Measurements from ENCODE around the gene GALNT17.

GALNT17 gene

DNA sequence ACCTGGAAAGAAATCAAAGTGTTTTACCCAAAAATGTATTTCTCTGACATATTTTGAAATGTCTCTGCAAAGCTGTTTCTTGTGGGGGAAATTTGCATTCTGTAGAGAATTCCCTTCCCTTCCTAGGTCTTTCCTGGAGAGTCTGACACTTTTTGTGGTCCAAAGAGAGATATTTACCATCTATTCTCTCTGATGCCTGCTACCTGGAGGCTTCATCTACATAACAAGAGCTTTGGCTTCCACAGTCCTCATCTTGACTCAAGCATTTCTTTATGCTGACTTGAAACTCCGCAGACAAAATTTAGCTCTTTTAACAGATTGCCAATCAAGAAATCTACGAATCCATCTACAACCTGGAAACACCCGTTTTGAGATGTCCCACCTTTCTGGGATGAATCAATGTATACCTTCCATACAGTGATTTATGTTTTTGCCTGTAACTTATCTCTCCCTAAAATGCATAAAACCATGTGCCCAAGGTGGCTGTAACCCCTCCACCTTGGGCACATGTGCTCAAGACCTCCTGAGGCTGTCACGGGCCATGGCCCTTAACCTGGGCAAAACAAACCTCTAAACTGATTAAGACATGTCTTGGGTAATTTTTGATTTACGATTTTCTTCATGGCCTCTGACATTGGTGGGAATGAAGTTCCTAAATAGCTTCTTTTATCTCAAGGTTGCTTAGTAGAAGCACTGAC is 334.7 kb downstream of the GALNT17 start:
- DNase-seq: no peak

DNA sequence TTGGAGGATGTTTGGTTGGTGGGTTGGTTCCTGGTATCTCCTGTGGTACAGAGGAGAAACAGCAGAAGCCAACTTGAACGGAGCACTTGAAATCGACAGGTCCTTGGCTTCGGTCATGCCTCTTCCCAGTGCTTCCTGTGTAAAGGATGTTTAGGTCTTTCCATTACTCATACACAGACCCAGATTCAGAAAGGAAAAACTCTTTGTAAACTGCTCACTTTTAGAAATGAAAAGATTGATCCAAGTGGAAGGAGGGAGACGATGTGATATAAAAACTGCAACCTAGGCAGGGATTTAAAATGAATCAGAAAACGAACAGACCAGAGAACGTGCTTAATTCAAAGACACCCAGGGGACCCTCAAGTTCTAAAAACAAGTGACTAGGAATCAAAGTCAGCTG is 338.4 kb downstream of the GALNT17 start:
- no peak for DNase-seq

DNA sequence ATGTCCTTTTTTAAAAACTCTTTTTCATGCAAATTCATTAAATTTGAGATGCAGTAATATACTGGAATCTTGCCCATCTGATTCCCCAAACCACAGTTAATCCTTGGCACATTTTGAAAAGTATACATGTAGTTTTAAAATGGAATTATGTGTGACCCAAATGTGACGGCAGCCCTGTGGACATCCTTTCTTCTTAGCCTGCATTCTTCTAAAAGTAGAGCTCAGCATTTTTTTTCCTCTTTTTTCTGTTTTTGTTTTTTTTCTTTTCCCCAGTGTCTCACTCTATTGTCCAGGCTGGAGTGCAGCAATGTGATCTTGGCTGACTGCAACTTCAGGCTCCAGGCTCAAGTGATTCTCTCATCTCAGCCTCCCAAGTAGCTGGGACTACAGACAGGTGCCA is 338.9 kb downstream of the GALNT17 start:
- DNase-seq: no peak

DNA sequence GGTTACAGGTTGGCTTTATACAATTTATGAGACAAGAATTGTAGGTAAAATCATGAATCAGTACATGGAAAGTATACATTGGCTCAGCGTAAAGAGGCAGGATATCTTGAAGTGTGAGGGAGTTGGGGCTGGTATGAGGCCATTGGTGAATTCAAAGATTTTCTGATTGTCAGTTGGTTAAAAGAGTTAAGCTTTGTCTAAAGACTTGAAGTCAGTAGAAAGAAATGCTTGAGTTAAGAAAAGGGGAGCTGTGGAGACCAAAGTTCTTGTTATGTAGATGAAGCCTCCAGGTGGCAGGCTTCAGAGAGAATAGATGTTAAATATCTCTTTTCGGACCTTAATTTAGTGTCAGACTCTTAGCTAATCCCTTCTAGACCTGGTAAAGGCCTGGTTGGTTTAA is 341.0 kb downstream of the GALNT17 start:
- no peak for DNase-seq

DNA sequence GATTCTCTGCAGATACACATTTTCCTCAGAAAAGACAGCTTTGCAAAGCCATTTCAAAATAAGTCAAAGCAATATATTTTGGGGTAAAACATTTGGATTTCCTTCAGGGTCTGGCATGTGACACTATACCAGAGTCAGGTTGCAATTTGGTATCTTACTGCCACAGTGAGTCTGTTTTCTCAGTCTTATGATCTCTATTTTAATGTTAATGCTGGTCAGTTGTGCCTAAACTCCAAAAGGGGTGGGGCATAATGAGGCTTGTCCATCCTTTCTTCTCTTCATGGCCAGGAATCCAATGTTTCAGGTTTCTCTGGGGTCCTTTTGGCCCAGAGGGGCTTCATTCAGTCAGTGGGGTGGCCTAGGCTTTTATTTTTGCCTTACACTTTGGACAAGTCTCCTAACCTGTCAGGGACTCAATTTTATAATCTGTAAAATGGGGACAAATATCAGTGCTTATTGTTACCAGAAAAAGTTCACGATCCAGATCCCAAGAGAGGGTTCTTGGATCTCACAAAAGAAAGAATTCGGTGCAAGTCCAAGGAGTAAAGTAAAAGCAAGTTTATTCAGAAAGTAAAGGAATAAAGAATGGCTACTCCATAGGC is 341.5 kb downstream of the GALNT17 start:
- DNase-seq: no peak

DNA sequence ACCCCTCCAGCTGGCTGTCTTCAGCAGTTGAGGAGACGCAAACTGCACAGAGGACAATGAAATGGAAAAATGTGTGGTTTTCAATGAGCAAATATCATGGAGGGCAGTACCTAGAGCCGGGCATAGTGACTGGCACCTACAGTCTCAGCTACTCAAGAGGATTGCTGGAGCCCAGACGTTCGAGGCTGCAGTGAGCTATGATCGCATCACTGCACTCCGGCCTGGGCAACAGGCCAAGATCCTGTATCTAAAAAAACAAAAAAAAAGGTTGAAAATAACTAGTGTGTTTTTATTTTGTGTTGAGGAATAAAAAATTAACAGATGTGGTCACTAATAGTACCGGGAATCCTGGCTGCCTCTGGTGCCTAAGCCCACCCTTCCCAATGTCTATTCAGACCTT is 345.5 kb downstream of the GALNT17 start:
- DNase-seq: no peak

DNA sequence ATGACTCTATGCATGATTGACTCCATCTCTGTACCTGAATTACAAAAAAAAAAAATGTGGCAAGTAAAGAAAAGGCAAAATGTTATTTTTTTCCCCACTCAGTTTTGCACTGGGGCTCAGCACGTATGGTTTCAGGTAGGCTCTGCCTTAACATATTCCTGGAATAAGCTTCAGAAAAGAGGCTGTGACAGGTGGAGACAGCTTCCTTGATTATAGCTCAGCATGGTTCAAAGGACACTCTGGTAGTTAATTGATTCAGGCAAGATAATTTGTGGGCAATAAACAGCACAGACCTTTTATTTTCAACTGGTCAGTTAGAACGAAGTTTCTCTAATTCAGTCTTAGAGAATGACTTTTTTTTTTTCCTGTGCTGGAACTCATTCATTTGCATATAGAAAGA is 347.3 kb downstream of the GALNT17 start:
- DNase-seq: no peak

DNA sequence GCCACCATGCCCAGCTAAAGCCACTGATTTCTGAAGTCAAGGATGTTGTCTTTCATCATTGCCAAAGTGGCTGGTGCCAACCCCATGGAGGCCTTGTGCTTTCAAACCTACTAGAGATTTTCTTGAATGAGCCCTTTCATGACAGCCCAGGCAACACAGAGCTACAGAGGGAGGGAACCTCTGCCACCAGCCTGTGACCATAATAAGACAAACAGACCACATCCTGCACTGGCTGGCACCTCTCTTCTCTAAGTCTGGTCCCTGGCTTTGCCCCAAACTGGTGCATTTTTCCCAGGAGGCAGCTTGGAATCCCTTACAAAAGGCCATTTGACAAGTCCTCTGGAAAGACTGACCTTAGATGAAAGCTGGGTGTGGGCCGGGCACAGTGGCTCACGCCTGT is 348.8 kb downstream of the GALNT17 start:
- no peak for DNase-seq

DNA sequence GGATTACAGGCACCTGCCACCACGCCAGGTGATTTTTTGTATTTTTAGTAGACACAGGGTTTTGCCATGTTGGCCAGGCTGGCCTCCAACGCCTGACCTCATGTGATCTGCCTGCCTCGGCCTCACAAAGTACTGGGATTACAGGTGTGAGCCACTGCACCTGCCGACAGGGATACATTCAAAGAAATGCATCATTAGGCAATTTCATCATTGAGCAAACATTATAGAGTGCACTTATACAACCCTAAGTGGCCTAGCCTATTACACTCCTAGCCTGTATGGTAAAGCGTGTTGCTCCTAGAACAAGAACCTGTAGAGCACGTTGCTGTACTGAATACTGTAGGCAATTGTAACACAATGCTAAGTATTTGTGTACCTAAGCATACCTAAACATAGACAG is 350.3 kb downstream of the GALNT17 start:
- no peak for DNase-seq

DNA sequence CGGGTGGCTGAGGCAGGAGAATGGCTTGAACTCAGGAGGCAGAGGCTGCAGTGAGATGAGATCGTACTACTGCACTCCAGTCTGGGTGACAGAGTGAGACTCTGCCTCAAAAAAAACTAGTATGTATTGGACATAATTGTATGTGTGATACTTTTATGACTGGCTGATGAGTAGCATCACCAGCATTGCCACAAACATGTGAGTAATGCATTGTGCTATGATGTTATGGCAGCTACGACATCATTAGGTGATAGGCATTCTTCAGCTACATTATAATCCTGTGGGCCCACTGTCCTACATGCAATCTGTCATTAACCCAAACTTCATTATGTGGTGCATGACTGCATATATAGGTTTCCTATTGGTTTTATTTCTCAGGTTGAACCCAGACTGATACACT is 352.4 kb downstream of the GALNT17 start:
- no peak for DNase-seq

DNA sequence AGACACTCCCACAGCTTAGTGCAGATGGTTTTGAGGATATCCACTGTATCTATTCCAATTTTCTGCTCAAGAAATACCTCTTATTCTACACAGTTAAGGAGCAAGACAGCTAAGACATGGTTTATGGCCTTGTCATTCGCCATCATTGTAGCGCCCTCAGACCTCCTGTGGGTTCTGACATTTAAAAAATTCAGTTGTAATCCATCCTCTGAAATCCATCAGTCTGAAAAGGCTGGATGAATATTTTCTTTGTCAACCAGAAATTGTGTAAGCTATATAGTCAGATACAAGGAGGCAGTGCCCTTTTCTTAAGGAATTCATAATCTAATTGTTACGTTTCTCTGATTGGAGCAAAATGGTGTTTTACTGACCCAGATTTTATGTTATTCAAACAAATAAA is 353.6 kb downstream of the GALNT17 start:
- DNase-seq: no peak

DNA sequence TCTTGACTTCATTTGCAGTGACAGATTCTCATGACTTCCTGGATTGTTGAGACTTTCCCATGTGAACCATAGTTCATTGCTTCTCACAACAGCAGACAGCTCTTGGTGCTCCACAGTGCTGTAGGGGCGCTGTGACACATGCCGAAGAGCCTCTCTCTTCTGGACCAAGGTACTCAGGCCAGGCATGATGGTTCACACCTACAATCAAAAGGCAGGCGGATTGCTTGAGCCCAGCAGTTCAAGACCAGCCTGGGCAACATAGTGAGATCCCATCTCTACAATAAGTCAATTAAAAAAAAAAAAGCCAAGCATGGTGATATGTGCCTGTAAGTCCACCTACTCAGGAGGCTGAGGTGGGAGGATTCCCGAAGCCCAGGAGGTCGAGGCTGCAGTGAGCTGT is 354.5 kb downstream of the GALNT17 start:
- no peak for DNase-seq

DNA sequence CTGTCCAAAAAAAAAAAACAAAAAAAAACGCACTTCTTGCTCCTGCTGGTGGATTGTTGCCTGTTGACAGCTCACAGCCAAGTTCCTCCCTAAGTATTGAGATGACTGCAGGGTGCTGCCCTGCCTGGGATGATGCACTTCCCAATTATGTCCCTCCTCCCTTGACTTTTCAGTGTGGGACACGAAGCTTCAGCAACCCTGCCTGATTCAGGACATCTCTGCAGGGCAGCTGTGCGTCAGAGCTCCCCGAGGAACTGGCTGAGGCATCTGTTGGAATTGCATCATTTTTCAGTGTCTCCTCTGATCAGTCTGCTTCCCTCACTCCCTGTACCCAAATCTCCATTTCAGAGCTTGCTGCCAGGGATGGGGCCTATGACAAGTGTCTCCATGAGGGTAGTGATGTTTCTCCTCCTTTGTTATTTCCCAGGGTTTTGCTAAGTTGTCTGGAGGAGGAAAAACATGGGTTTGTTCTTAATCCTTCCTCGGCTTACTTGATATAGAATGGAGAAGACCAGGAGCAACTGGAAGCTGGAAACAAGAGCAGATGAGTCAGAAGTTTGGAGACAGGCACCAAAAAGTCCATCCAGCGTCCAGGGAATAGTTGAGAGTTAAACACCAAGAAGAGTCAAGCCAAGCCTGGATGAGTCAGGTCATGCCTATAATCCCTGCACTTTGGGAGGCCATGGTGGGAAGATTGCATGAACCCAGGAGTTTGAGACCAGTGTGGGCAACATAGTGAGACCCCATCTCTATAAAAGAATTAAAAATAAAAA is 355.1 kb downstream of the GALNT17 start:
- DNase-seq: no peak

DNA sequence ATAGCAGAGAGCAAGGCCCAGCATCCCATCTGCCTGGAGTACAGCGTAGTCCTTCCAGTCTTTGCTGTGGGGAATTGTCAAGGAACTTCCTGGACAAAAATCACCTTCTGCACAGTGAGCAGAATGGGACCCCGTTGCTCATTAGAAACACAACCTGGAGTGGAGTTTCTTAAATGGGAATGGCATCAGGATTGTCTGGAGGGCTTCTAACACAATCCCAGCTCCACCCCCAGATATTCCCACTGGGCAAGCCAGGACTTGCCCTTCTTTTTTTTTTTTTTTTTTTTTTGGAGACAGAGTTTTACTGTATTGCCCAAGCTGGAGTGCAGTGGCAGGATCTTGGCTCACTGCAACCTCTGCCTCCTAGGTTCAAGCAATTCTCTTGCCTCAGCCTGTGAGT is 356.4 kb downstream of the GALNT17 start:
- no peak for DNase-seq

DNA sequence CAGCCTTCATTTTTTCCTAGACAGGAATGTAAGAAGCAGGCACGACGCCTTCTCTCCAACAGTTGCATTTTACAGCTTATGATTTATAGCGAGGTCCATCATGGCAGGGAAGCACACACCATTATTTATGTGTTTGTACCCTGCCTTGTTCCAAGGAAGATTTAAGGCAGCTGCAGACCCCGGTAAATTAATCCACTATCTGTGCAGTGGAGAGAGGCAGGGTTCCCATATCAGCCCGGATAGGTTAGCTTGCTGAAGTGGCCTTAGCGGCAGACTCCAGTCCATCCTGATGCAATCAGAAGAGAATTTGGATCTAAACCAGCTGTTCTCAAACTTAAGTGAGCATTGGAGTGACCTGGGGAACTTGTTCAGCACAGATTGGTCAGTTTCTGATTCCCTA is 359.4 kb downstream of the GALNT17 start:
- no peak for DNase-seq

DNA sequence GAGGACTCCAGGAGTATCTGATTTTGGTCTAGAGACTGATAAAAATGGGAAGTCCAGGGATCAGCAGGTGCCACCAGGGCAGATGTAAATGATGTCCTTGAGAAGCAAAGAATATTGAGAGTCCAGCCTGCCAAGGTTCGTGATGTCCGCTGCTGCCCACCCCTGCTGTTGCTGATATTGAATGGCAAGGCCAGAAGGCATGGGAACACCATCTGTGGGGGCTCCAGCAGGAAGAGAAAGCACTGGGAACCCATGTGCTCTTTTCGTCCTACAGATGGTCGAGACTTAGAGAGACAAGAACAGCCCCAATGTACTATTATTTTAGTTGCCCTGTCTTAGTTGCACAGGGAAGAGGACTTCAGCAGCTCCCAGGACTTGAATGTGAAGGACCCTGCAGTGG is 363.9 kb downstream of the GALNT17 start:
- DNase-seq: no peak

DNA sequence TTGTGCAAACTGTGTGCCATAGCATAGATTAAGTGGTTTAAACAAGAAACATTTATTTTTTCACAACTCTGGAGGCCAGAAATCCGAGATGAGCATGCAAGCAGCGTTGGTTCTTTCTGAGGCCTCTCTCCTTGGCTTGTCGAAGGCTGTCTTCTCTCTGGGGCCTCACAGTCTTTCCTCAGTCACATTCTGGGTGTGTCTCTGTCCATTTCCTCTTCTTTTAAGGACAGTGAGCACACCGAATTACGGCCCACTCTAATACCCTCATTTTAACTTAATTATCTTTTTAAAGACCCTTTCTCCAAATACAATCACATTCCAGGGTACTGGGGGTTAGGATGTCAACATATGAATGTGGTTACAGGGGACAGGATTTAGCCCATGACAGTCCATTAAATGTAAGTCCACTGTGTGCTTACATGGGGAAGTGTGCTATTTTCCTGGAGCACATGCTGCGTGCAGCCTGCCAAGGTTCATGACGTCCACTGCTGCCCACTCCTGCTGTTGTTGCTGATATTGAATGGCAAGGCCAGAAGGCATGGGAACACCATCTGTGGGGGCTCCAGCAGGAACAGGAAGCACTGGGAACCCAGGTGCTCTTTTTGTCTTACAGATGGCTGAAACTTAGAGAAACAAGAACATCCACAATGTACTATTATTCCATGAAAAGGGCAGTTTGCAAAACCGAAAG is 365.5 kb downstream of the GALNT17 start:
- DNase-seq: no peak

DNA sequence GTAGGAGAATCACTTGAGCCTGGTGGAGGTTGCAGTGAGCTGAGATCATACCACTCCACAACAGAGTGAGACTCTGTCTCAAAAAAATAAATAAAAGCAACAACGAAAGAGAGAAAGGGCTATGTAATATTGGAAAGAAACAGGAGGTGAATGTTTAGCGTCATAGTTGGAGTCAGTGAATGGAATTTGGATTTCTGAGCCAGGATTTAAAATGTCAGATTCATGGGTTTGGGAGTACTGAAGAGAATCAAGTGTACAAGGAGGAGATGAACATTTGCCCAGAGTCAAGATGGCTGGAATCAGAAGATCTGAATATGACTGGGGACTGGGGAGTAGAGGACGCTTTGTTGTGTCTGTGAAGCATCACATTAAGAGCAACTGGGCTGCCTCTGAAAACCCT is 366.4 kb downstream of the GALNT17 start:
- no peak for DNase-seq

DNA sequence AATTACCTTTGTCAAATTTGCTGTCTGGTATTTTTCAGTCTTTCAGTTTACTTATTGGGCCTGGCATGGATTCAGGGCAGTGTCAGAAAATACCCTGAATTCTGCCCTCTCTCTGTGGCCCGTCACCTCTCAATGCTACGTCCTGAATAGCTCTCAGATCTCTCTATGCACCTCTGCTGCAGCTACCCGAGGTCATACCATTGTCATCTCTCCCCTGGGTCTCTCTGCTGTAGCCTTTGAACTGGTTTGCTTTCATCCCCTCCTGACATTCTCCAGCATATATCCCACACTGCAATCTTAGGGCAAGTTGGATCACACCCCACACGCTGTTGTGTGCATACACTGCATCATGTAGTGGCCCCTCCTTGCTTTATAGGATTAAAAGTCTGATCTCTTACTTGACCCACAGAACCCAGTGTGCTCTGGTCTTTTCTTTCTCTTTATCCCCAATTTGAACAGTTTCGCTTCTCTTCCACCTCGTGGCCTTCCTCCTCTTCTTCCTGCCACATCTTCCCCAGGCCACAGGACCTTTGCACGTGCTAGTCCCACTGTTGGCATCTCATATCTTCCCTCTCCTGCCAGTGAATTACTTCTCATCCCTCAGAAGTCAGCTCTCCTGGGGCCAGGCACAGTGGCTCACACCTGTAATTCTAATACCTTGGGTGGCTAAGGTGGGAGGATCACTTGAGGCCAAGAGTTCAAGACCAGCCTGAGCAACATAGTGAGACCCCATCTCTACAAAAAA is 372.9 kb downstream of the GALNT17 start:
- DNase-seq: no peak

DNA sequence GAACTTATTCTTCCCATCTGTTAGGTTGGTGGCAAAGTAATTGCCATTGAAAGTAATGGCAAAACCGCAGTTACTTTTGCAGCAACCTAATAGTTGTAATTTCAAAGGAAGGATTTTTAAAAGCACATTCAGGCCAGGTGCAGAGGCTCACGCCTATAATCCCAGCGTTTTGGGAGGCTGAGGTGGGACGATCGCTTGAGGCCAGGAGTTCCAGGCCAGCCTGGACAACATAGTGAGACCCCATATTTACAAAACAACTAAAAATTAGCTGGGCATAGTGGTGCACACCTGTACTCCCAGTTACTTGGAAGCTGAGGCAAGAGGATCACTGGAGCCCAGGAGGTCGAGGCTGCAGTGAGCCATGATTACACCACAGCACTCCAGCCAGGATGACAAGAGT is 374.9 kb downstream of the GALNT17 start:
- DNase-seq: no peak

DNA sequence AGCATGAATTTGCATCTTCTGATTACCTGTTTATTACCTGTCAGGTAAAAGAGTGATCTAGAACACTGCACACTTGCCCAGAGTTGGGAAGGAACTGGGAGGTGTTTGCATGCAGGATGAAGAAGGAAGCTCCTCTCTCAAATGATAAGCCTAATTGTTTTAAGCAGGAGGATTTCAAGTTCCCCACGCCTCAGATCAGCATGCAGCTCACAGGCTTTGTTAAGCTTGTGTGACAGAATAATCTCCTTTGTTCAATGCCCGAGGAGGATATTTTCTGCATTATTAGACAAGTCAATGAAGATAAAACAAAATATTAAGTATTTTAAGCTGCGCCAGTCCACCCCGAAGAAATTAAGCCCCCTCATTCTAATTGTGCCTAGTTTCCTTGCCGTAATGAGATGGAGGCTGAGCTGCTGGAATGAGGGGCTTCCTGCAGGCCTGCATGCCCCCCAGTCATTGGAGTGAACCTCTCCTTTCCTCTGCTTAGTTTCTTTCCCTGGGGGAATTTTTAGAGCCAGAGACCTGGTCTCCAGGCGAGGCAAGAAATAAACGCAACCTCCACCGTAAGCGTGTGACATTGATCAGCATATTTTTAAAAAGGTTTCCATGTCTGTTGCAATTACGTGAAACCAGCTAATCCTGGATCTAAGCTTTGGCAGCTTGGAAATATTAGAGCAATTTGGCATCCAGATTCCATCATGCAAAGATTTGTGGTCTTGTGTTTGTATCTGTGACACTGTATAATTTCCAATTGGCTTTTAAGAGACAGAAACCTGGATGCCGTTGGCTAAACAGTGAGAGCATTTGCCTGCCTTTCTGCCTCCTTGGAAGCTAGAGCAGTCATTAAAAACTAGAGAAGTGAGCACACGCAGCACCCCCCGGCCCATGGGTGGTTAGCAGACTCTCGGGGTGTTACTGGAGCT is 376.0 kb downstream of the GALNT17 start:
- no peak for DNase-seq

DNA sequence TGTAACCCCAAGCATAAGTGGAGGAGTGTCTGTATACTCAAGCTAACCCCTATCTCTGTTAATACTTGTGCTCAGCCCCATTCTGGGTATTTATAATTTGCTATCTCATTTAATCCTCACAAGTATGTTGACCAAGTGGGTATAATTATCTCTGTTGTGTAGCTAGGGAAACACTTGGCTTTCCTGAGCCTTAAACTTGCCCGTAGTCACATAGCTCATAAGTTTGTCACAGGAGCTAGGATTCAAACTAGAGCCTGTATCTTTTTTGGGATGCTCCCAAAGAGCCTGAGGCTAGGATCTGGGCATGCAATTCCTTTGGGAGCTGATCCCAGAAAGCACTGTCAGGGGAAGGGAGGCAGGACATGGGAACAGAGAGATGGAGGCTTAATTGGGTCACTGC is 377.4 kb downstream of the GALNT17 start:
- DNase-seq: no peak

Data from activated effector memory CD4-positive, alpha-beta T cell treated with Interleukin-2 at 50 U/mL for 16 hours (primary cell).